Kidney (tissue), 14 donors: ENCODE measurements around the gene SMPX. TPM values are rescaled to one million over a fixed set of nuclear protein-coding genes. Genes with fewer than 3 reads are reported as not detected.

Experiments used
- DNase-seq, 5 donors: peaks; one replicate each; pipeline ENCODE4 v3.0.0-alpha.2; 2013 to 2020
- FAIRE-seq: peaks from 2 replicates; lab custom pipeline; 2012; peaks lifted over from hg19 to GRCh38; lab: Jason Lieb, UNC
- H3K27ac ChIP-seq, 2 donors: one replicate each; pipeline ENCODE4 v1.7.0; 2013; ENCODE audit warnings: low read depth in 2 of 2, low read length in 2 of 2, inconsistent platforms in 1 of 2
- H3K27me3 ChIP-seq: one replicate; pipeline ENCODE4 v1.7.1; 2013; ENCODE audit warnings: low read length, inconsistent platforms; ENCODE audit not compliant: control insufficient read depth, insufficient read depth
- H3K36me3 ChIP-seq, 3 donors: one replicate each; pipeline versions ENCODE4 v1.7.0 to v1.7.1; 2013; ENCODE audit warnings: low read length in 3 of 3, control low read depth in 1 of 3, inconsistent platforms in 1 of 3; ENCODE audit not compliant: insufficient read depth in 3 of 3, control insufficient read depth in 2 of 3
- H3K4me1 ChIP-seq, 3 donors: one replicate each; pipeline versions ENCODE4 v1.7.0 to v1.7.1; 2013; ENCODE audit warnings: low read length in 3 of 3, inconsistent platforms in 1 of 3, low read depth in 1 of 3; ENCODE audit not compliant: control insufficient read depth in 2 of 3, insufficient read depth in 2 of 3
- H3K4me3 ChIP-seq, 3 donors: one replicate each; pipeline versions ENCODE4 v1.7.0 to v1.8.1; 2013; ENCODE audit warnings: low read length in 3 of 3, control low read depth in 1 of 3, inconsistent platforms in 1 of 3
- H3K9ac ChIP-seq, 3 donors: one replicate each; pipeline versions ENCODE4 v1.7.0 to v1.7.1; 2013; ENCODE audit warnings: low read length in 3 of 3, control low read depth in 1 of 3, inconsistent platforms in 1 of 3
- H3K9me3 ChIP-seq, 3 donors: one replicate each; pipeline versions ENCODE4 v1.7.0 to v1.7.1; 2013; ENCODE audit warnings: low read length in 3 of 3, control low read depth in 1 of 3, inconsistent platforms in 1 of 3; ENCODE audit not compliant: control insufficient read depth in 2 of 3, insufficient read depth in 1 of 3
- intact Hi-C: fragments of 100-400 bp; cut with DNase I; formaldehyde crosslinking; loops from one replicate; pipeline ENCODE4 v1.11.1; 2022
- polyA plus RNA-seq: library from polyadenylated mRNA; stranded (reverse); fragments of 350-450 nt; fragmentation: Illumina TruSeq; extraction: RNeasy Lipid Tissue Mini Kit (QIAGEN cat#74804); gene quantifications from one replicate; pipeline ENCODE4 v1.2.3, GENCODE V29; 2014; ENCODE audit warnings: low read depth, low replicate concordance; ENCODE audit not compliant: insufficient read depth
- total RNA-seq: library from RNA; stranded (reverse); fragmentation: NEBNext Ultra II Directional; extraction: Animal tissue kit (Norgen Biotek cat#: 25700); gene quantifications from one replicate; pipeline ENCODE4 v1.2.1, GENCODE V29; 2021
- TF ChIP-seq, protein P1 (sequence below): IDR thresholded peaks from 3 replicates; pipeline ENCODE4 v1.5.1; 2012; ENCODE audit warnings: mild to moderate bottlenecking, moderate library complexity, borderline replicate concordance; ENCODE audit not compliant: insufficient read depth; ENCODE audit errors: extremely low read depth
- donor health status: control.
- donor health status: control.
- donor health status: control.
- donor health status: control.
- donor health status: control.
- donor health status: DM: yes; HTN: yes; CAD: no.
- donor health status: Normal renal cell carcinoma (clear cell type).

Gene SMPX
- total and polyA plus RNA-seq, 2 donors from 2014 or later = not detected

GRCh38 chrX:21798677-21799219, 40.8 kb upstream of the SMPX start:
- H3K27me3 ChIP-seq = no peaks in the 10 kb centered on the region
- no peak for DNase-seq
- TF ChIP-seq, protein P1, sequence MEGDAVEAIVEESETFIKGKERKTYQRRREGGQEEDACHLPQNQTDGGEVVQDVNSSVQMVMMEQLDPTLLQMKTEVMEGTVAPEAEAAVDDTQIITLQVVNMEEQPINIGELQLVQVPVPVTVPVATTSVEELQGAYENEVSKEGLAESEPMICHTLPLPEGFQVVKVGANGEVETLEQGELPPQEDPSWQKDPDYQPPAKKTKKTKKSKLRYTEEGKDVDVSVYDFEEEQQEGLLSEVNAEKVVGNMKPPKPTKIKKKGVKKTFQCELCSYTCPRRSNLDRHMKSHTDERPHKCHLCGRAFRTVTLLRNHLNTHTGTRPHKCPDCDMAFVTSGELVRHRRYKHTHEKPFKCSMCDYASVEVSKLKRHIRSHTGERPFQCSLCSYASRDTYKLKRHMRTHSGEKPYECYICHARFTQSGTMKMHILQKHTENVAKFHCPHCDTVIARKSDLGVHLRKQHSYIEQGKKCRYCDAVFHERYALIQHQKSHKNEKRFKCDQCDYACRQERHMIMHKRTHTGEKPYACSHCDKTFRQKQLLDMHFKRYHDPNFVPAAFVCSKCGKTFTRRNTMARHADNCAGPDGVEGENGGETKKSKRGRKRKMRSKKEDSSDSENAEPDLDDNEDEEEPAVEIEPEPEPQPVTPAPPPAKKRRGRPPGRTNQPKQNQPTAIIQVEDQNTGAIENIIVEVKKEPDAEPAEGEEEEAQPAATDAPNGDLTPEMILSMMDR = no peak
- H3K4me1 ChIP-seq = no peaks in the 10 kb centered on the region
- no peak overlapping the region for H3K4me3 ChIP-seq
- no peaks in the 10 kb centered on the region for H3K9me3 ChIP-seq
- H3K36me3 ChIP-seq = no peaks in the 10 kb centered on the region
- no peak for FAIRE-seq
- intact Hi-C loops = no loop called here
- H3K27ac ChIP-seq = no peak overlapping the region
- no peak overlapping the region for H3K9ac ChIP-seq

DNA sequence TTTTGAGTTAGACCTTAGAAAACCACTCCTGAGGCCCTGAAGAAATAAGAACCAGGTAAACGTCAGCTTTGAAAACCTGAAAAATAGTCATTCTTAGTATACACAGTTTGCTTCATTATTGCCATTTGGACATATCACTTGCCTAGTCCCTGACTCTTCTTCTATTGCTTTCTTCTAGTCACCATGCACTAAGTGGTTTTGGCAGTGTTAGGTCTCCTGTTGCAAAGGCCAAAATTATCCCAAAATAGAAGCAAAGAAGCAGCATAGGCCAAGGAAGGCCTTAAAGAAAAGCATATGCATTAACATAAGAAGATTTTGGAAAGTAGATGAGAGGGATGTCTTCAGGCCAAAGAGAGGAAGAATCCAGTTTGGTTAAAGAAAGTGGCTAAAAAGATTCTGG, 24.1 kb upstream of the SMPX start:
- DNase-seq (no peak), FAIRE-seq (no peak)
- Histone ChIP-seq H3K4me1 (no peaks in the 10 kb centered on the region), H3K9ac (no peak overlapping the region), H3K9me3 (no peaks in the 10 kb centered on the region), H3K36me3 (no peaks in the 10 kb centered on the region), H3K4me3 (no peak overlapping the region), H3K27ac (no peak overlapping the region), H3K27me3 (no peaks in the 10 kb centered on the region)
- TF ChIP-seq, protein P1 = no peak
- intact Hi-C loops = no loop called here

GRCh38 chrX:21781525-21781924, 23.6 kb upstream of the SMPX start:
- intact Hi-C loops = no loop called here
- H3K4me3 ChIP-seq = no peak overlapping the region
- no peak overlapping the region for H3K9ac ChIP-seq
- DNase-seq (no peak), FAIRE-seq (no peak)
- H3K4me1 ChIP-seq = no peaks in the 10 kb centered on the region
- no peak overlapping the region for H3K27ac ChIP-seq
- TF ChIP-seq, protein P1 = no peak
- H3K36me3 ChIP-seq = no peaks in the 10 kb centered on the region
- no peaks in the 10 kb centered on the region for H3K27me3 ChIP-seq
- H3K9me3 ChIP-seq = no peaks in the 10 kb centered on the region

- DNase-seq = no peak
- TF ChIP-seq, protein P1 = no peak
- no peak overlapping the region for H3K27ac ChIP-seq
These were observed 21.2 kb upstream of the SMPX start for GRCh38 chrX:21779095-21779494.

More at GRCh38 chrX:21779095-21779494, 21.2 kb upstream of the SMPX start:
- Histone ChIP-seq H3K9ac (no peak overlapping the region), H3K4me1 (no peaks in the 10 kb centered on the region), H3K27me3 (no peaks in the 10 kb centered on the region), H3K36me3 (no peaks in the 10 kb centered on the region), H3K4me3 (no peak overlapping the region), H3K9me3 (no peaks in the 10 kb centered on the region)
- no peak for FAIRE-seq
- intact Hi-C loops = no loop called here
